ENCODE data around the gene HYAL1.

HYAL1 gene

DNA sequence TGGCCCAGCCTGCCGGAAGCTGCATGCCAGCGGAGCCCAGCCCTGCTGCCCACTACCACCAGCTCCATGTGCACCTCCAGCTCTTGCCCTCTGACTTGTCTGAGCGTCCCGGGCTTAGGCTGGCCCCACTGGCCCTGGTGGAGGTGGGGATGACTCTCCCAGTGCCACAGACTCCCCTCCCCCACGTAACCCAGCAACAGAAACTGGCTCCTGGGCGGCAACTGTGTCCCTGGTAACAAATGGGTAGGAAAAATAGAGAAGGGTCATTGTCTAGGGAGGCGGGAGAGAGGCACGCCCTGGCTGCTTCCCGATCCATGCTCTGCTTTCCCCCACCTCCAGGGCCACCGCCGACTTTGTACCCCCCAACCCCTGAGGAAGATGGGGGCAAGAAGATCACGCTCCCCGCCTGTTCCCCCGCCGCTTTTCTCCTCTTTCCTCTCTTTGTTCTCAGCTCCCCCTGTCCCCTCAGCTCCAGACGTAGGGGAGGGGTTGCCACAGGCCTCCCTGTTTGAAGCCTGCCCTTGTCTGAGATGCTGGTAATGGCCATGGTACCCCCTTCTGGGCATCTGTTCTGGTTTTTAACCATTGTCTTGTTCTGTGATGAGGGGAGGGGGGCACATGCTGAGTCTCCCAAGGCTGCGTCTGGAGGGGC lies 45.2 kb downstream of the HYAL1 start:
- no peak for DNase-seq

DNA sequence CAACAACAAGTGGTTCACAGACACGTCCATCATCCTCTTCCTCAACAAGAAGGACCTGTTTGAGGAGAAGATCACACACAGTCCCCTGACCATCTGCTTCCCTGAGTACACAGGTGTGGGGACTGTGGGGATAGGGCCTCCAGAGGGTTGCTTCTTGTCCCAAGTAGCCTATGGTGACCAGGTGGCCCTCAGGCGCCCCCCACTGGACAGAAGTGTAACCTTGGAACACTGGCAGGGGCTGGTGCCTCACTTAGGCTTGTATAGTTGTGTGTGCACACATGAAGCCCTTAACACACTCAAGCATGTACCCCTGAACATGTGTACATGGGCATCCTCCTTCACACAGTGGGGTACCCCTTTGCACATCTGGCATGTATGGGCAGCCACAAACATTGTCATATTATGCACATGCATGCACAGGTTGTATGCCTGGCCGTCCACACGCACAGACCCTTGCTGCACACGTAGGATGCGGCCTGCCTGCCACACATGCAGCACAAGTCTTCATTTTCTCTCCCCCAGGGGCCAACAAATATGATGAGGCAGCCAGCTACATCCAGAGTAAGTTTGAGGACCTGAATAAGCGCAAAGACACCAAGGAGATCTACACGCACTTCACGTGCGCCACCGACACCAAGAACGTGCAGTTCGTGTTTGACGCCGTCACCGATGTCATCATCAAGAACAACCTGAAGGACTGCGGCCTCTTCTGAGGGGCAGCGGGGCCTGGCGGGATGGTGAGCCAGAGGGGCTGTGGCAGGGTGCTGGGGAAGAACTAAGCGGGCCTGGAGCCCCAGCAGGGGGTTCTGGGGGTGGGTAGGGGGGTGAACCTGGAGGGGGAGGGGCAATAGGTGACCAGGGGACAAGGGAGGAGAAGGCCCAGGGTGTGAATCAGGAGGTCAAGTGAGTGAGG lies 46.1 kb downstream of the HYAL1 start:
- DNase-seq: peak; percentile 76

DNA sequence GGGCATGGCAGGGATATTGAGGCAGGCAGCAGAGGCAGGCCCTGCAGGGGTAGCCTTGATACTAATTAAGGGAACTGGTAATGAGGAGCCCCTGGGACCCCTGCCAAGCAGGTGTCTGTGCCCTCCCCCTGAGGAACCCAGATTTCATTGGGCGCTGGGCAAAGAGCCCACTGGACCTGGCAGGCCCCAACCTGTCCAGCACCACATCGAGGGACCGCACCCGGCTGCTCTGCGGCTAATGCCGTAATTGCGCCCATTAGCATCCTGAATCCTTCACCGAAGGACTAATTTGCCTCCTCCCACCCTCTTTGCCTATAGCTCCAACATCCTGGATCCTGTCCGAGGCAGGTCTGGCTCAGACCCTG lies 48.1 kb downstream of the HYAL1 start:
- no peak for DNase-seq

DNA sequence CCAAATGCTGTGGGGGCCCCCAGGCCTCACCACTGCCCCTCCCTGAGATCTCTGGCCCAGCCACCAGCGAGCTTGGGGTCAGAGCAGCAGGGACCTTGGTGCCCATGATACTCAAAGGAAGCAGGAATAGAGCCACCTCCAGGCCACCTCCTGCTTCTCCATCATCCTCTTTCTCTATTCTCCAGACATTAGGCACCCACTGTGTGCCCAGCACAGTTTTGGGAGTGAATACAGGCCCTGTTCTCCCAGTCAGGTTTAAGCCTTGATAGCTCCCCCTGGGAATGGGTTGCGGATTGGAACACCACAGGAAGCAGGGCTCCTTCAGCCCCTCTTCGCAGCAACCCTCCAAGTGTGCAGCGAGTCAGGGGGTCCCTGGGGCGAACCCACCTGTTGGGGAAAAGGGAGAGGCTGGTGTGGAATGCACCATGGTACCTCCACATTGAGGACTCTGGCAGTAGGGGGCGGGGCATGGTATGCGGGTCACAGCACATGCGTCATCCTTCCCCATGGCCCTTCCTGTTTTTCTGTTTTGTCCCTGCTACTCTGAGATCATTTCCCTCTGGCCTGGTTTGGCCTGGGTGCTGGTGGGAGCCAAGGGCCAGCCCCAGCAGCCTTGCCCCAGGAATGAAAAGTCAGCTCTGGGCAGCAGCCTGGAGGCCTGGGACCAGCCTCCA lies 48.7 kb downstream of the HYAL1 start:
- DNase-seq: no peak

DNA sequence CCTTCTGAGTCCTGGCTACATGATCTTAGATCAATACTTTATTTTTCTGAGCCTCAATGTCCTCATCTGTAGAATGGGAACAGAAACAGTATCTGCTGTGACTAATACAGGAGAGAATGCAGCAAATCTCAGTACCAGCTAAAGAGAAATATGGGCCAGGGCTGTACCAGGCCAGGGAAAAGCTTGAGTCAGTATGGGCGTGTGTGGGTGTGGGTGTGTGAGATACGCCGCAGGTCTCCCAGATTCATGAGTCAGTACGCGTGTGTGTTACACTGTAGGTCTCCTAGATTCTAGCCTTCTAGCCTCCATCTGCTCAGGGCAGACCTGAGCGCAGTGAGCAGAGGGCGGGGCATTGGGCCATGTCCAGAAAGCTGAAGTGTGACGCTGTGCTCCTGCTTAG lies 52.2 kb downstream of the HYAL1 start:
- DNase-seq: peak; percentile 76

DNA sequence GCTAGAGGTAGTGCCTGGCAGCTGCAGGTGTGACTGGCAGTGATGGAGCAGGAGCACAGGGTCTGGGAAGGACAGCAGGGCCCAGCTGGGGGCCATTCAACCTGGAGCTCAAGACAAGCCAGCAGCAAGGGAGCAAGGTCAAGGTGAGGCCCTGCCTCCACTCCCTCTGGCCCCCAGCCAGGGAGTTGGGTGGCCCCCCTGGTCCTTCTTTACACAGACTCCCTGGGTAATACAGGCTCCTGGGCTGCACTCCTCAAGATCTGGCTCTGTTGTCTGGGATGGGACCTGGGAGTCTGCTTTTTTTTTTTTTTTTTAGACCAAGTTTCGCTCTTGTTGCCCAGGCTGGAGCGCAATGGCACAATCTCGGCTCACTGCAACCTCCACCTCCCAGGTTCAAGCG lies 52.9 kb downstream of the HYAL1 start:
- DNase-seq: no peak

All from stimulated activated CD8-positive, alpha-beta memory T cell treated with anti-CD3 and anti-CD28 coated beads, Interleukin-4, amount 100 ng/mL, for 48 hours (primary cell).